Smooth muscle cell (in vitro differentiated cells): ENCODE data around the gene SPACDR. TPM values are rescaled to one million over a fixed set of nuclear protein-coding genes. Genes with fewer than 3 reads are reported as not detected.

Experiments
- DNase-seq: peaks from one replicate; lab custom pipeline; 2025; ENCODE audit not compliant: unreplicated experiment; lab: John Stamatoyannopoulos, UW
- H2AFZ ChIP-seq: fragments of 200-600 bp; sonication (generic); 2 replicates; pipeline ENCODE4 v1.6.0; 2016; ENCODE audit warnings: antibody characterized with exemption, low read depth, mild to moderate bottlenecking
- H3F3A ChIP-seq: fragments of 200-600 bp; sonication (generic); 2 replicates; pipeline ENCODE4 v1.6.0; 2017; ENCODE audit warnings: antibody characterized with exemption, low read depth
- H3K27ac ChIP-seq: fragments of 200-600 bp; sonication (generic); 2 replicates; pipeline ENCODE4 v1.5.1; 2016; ENCODE audit warnings: low read depth, mild to moderate bottlenecking
- H3K27me3 ChIP-seq: fragments of 200-600 bp; sonication (generic); 2 replicates; pipeline ENCODE4 v1.6.1; 2016; ENCODE audit warnings: low read depth, mild to moderate bottlenecking
- H3K36me3 ChIP-seq: fragments of 200-600 bp; sonication (generic); 2 replicates; pipeline ENCODE4 v1.5.1; 2016; ENCODE audit warnings: low read depth
- H3K4me1 ChIP-seq: fragments of 200-600 bp; sonication (generic); 2 replicates; pipeline ENCODE4 v1.5.1; 2016; ENCODE audit warnings: low read depth
- H3K4me2 ChIP-seq: fragments of 200-600 bp; sonication (generic); 2 replicates; pipeline ENCODE4 v1.6.0; 2016; ENCODE audit warnings: mild to moderate bottlenecking
- H3K4me3 ChIP-seq: fragments of 200-600 bp; sonication (generic); 2 replicates; pipeline ENCODE4 v1.5.1; 2016; ENCODE audit warnings: mild to moderate bottlenecking
- H3K79me2 ChIP-seq: fragments of 200-600 bp; sonication (generic); 2 replicates; pipeline ENCODE4 v1.6.0; 2016; ENCODE audit warnings: low read depth, mild to moderate bottlenecking
- H3K9ac ChIP-seq: fragments of 200-600 bp; sonication (generic); 2 replicates; pipeline ENCODE4 v1.6.0; 2016; ENCODE audit warnings: low read depth
- H3K9me3 ChIP-seq: fragments of 200-600 bp; sonication (generic); replicated peaks from 2 replicates; pipeline ENCODE4 v1.5.1; 2016; ENCODE audit warnings: low read depth
- H4K20me1 ChIP-seq: fragments of 200-600 bp; sonication (generic); 2 replicates; pipeline ENCODE4 v1.6.0; 2016; ENCODE audit warnings: low read depth
- CTCF ChIP-seq: fragments of 200-600 bp; sonication (generic); IDR thresholded peaks from 2 replicates; pipeline ENCODE4 v1.5.1; 2017; ENCODE audit warnings: borderline replicate concordance, mild to moderate bottlenecking, antibody characterized with exemption; ENCODE audit not compliant: insufficient read depth, poor library complexity, severe bottlenecking
- WGBS: methylation state at CpG from one replicate; pipeline ENCODE4 v1.1.7; 2016; ENCODE audit warnings: low lambda C conversion rate; 5-methylcytosine and 5-hydroxymethylcytosine counted together
- polyA plus RNA-seq: library from polyadenylated mRNA; unstranded; fragments of >200 nt; fragmentation: Nextera tagmentation; extraction: Ambion mirVana; gene quantifications from 2 replicates; pipeline ENCODE4 v1.2.1, GENCODE V29; 2016
- total RNA-seq: library from RNA; depleted of rRNA; stranded (reverse); fragments of >200 nt; gene quantifications from 2 replicates; pipeline ENCODE4 v1.2.3, GENCODE V29; 2014

SPACDR gene
- total and polyA plus RNA-seq, 2 experiments from 2014 or later = 0.58 TPM; not detected in 1

GRCh38 chr7:100413889-100414288 lies 50.2 kb downstream of the SPACDR start:
- Histone ChIP-seq H3K27me3 (peaks cover 20% of the 10 kb centered on the region), H4K20me1 (no peaks in the 10 kb centered on the region), H3K9ac (no peak overlapping the region), H3K79me2 (no peaks in the 10 kb centered on the region), H2AFZ (no peak overlapping the region), H3K36me3 (no peaks in the 10 kb centered on the region), H3F3A (no peaks in the 10 kb centered on the region), H3K9me3 (no peaks in the 10 kb centered on the region), H3K4me3 (no peak overlapping the region), H3K4me1 (no peaks in the 10 kb centered on the region), H3K4me2 (no peak overlapping the region), H3K27ac (no peak overlapping the region)
- WGBS = 93% methylated on average over 1 of the region's 1 CpG
- TF ChIP-seq CTCF = no peak
- no peak for DNase-seq

DNA sequence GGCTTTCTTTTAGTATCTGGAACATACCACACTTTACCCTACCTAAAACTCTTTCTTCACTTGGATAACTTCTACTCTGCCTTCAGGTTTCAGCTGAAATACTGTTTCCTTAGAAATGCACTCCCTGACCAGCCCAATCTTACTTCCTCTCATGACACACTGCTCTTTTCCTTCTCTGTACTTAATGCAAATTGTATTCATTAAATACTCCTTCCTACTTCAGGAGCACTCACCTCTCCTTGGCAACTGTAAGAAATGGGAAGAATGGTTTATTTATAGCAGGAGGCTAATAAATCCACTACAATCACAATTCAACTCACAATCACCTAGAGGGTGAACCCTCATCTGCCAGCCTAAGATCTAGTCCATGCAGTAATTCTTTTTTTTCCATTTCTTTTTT lies 50.7 kb downstream of the SPACDR start:
- DNase-seq = no peak

GRCh38 chr7:100411101-100411500 lies 53.0 kb downstream of the SPACDR start:
- no peak overlapping the region for H3K27ac ChIP-seq
- TF ChIP-seq CTCF = no peak
- H3K4me3 ChIP-seq = no peak overlapping the region
- no peaks in the 10 kb centered on the region for H3F3A ChIP-seq
- no peaks in the 10 kb centered on the region for H3K79me2 ChIP-seq
- peaks cover 26% of the 10 kb centered on the region for H3K27me3 ChIP-seq
- no peaks in the 10 kb centered on the region for H3K36me3 ChIP-seq
- H4K20me1 ChIP-seq = no peaks in the 10 kb centered on the region
- no peak overlapping the region for H3K4me2 ChIP-seq
- no peak overlapping the region for H2AFZ ChIP-seq
- no peak overlapping the region for H3K9ac ChIP-seq
- no peak for DNase-seq
- no peaks in the 10 kb centered on the region for H3K4me1 ChIP-seq
- WGBS = 95% methylated on average over 6 of the region's 6 CpGs
- H3K9me3 ChIP-seq = no peaks in the 10 kb centered on the region

More for the DNA sequence above, 50.7 kb downstream of the SPACDR start:
- Histone ChIP-seq H2AFZ (no peak overlapping the region), H3K27me3 (peaks cover 26% of the 10 kb centered on the region), H3K4me1 (no peaks in the 10 kb centered on the region), H4K20me1 (no peaks in the 10 kb centered on the region), H3K4me3 (no peak overlapping the region), H3K4me2 (no peak overlapping the region), H3F3A (no peaks in the 10 kb centered on the region), H3K9ac (no peak overlapping the region), H3K9me3 (no peaks in the 10 kb centered on the region), H3K27ac (no peak overlapping the region), H3K79me2 (no peaks in the 10 kb centered on the region), H3K36me3 (no peaks in the 10 kb centered on the region)
- no peak for TF ChIP-seq CTCF
